Measurements from ENCODE around the gene UBE2D4. TPM values are rescaled to one million over a fixed set of nuclear protein-coding genes. Genes with fewer than 3 reads are reported as not detected.
"Not testable (repeated sequence)": the region's sequence is repeated elsewhere in the genome, so short reads cannot be mapped to it uniquely, and the experiment has no call there.

The UBE2D4 gene
- total RNA-seq, 1 donor from 2014 or later, result 15.6 TPM

GRCh38 chr7:43891069-43891955 is 34.9 kb upstream of the UBE2D4 start:
- H3K27ac Mint-ChIP-seq (ENCODE audit: unreplicated experiment), result peak overlapping the region; percentile 12
- no peak for TF ChIP-seq CTCF (conservative IDR thresholded peaks at IDR 0.05)
- no peaks in the 10 kb centered on the region for H3K27me3 Mint-ChIP-seq (ENCODE audit: low read depth)
- H3K9me3 Mint-ChIP-seq, result no peaks in the 10 kb centered on the region
- H3K36me3 Mint-ChIP-seq (ENCODE audit: low read depth), result peaks cover 5% of the 10 kb centered on the region
- peaks cover 6% of the 10 kb centered on the region for H3K4me1 Mint-ChIP-seq
- DNase-seq (ENCODE audit: low read depth, low spot score), result no peak
- H3K4me3 Mint-ChIP-seq, result no peak overlapping the region

GRCh38 chr7:43895847-43896415 is 30.3 kb upstream of the UBE2D4 start:
- peaks cover 5% of the 10 kb centered on the region for H3K36me3 Mint-ChIP-seq (ENCODE audit: low read depth)
- H3K9me3 Mint-ChIP-seq, result no peaks in the 10 kb centered on the region
- no peak for TF ChIP-seq CTCF (conservative IDR thresholded peaks at IDR 0.05)
- no peak overlapping the region for H3K27ac Mint-ChIP-seq (ENCODE audit: unreplicated experiment)
- H3K4me1 Mint-ChIP-seq, result peaks cover 10% of the 10 kb centered on the region
- no peak overlapping the region for H3K4me3 Mint-ChIP-seq
- H3K27me3 Mint-ChIP-seq (ENCODE audit: low read depth), result no peaks in the 10 kb centered on the region
- DNase-seq (ENCODE audit: low read depth, low spot score), result no peak

- H3K27me3 Mint-ChIP-seq (ENCODE audit: low read depth); H3K36me3 Mint-ChIP-seq (ENCODE audit: low read depth); H3K4me3 Mint-ChIP-seq; H3K27ac Mint-ChIP-seq (ENCODE audit: unreplicated experiment); H3K9me3 Mint-ChIP-seq; DNase-seq (ENCODE audit: low read depth, low spot score): not testable (repeated sequence)
- peaks cover 17% of the 10 kb centered on the region for H3K4me1 Mint-ChIP-seq
Observed at GRCh38 chr7:43898571-43898970, 27.7 kb upstream of the UBE2D4 start.

GRCh38 chr7:43902542-43903054 is 23.6 kb upstream of the UBE2D4 start:
- Mint-ChIP-seq H3K9me3 (no peaks in the 10 kb centered on the region), H3K4me1 (peaks cover 31% of the 10 kb centered on the region), H3K36me3 (ENCODE audit: low read depth) (no peaks in the 10 kb centered on the region), H3K27me3 (ENCODE audit: low read depth) (no peaks in the 10 kb centered on the region), H3K27ac (ENCODE audit: unreplicated experiment) (no peak overlapping the region), H3K4me3 (peak overlapping the region; percentile 39)
- no peak for DNase-seq (ENCODE audit: low read depth, low spot score)
- TF ChIP-seq CTCF (conservative IDR thresholded peaks at IDR 0.05), result no peak

GRCh38 chr7:43904533-43905208 is 21.6 kb upstream of the UBE2D4 start:
- no peak for DNase-seq (ENCODE audit: low read depth, low spot score)
- Mint-ChIP-seq H3K4me1 (peaks cover 36% of the 10 kb centered on the region), H3K27ac (ENCODE audit: unreplicated experiment) (no peak overlapping the region), H3K9me3 (no peaks in the 10 kb centered on the region), H3K36me3 (ENCODE audit: low read depth) (no peaks in the 10 kb centered on the region), H3K27me3 (ENCODE audit: low read depth) (no peaks in the 10 kb centered on the region), H3K4me3 (peak overlapping the region; percentile 95)
- no peak for TF ChIP-seq CTCF (conservative IDR thresholded peaks at IDR 0.05)

All from neural crest cell (in vitro differentiated cells).